ENCODE measurements around the gene C19orf73. TPM values are rescaled to one million over a fixed set of nuclear protein-coding genes. Genes with fewer than 3 reads are reported as not detected.
A peak's percentile ranks its signal among the peaks of the same experiment; 100 is the strongest.
"Not testable (repeated sequence)": the region's sequence is repeated elsewhere in the genome, so short reads cannot be mapped to it uniquely, and the experiment has no call there.

The C19orf73 gene
- polyA plus RNA-seq, 3 donors, result 0.60 to 0.76 (median 0.66) TPM

DNA sequence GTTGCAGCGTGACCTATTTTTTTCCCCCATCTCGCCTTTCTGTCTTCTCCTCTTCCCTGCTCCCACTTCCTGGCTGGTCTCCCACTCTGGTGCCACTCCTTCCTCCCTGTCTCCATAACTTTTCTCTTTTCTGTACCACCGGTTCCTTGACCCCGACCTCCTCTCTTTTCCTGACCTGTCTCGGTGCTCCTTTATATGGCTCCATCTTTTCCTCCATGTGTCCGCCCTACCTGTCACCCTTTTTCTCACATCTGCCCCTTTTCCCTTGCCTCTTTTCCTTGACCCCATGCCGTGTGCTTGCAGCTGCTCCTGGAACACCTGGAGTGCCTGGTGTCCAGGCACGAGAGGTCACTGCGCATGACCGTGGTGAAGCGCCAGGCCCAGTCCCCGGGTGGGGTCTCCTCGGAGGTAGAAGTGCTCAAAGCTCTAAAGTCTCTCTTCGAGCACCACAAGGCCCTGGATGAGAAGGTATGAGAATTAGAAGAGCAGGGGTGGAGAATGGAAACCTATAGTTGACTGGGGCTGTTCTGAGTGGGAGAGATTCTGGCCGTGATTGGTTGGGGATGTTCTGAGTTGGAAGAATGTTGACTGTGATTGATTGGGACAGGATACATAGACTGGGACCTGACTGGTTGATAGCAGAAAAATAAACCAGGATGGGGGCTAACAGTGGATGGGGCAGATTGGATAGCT is 9.7 kb upstream of the C19orf73 start:
- H4K20me1 ChIP-seq (ENCODE audit: insufficient read depth, low read length), result no peaks in the 10 kb centered on the region
- H3K4me3 ChIP-seq (replicated peaks in 1 of 3; ENCODE audit: low read depth in 2 of 3, low read length in 3 of 3), result peak overlapping the region in 1 of 3 experiments; percentile 72
- TF ChIP-seq, protein P1, sequence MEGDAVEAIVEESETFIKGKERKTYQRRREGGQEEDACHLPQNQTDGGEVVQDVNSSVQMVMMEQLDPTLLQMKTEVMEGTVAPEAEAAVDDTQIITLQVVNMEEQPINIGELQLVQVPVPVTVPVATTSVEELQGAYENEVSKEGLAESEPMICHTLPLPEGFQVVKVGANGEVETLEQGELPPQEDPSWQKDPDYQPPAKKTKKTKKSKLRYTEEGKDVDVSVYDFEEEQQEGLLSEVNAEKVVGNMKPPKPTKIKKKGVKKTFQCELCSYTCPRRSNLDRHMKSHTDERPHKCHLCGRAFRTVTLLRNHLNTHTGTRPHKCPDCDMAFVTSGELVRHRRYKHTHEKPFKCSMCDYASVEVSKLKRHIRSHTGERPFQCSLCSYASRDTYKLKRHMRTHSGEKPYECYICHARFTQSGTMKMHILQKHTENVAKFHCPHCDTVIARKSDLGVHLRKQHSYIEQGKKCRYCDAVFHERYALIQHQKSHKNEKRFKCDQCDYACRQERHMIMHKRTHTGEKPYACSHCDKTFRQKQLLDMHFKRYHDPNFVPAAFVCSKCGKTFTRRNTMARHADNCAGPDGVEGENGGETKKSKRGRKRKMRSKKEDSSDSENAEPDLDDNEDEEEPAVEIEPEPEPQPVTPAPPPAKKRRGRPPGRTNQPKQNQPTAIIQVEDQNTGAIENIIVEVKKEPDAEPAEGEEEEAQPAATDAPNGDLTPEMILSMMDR (IDR thresholded peaks at IDR 0.05), result no peak
- Mint-ChIP-seq H3K9me3 (peaks cover 14 to 31% (median 19%) of the 10 kb centered on the region in 7 donors), H3K4me1 (peaks cover 19% of the 10 kb centered on the region), H3K27ac (peak overlapping the region in 4 of 7 donors; percentile 21 to 96 (median 76)), H3K27me3 (ENCODE audit: low read depth in 3 of 3) (peaks cover 15 to 37% (median 37%) of the 10 kb centered on the region in 3 donors), H3K36me3 (no peaks in the 10 kb centered on the region), H3K4me3 (peak overlapping the region; percentile 20 to 59)
- DNase-seq, result no peak
- intact Hi-C loops (cut with micrococcal nuclease), result no loop called here
- peak overlapping the region; percentile 74 for H3K4me2 ChIP-seq (replicated peaks; ENCODE audit: extremely low read depth, low read length, poor library complexity, severe bottlenecking)
- 73% methylated on average over 14 of the region's 15 CpGs for WGBS (ENCODE audit: insufficient coverage)
- peaks cover 0 to 11% of the 10 kb centered on the region in 2 donors for H3K9me3 ChIP-seq (replicated peaks in 1 of 2; ENCODE audit: control insufficient read depth in 1 of 2, insufficient read depth in 1 of 2, low read length in 2 of 2)
- no peaks in the 10 kb centered on the region for H3K79me2 ChIP-seq (ENCODE audit: insufficient read depth, low read length)
- H3K9ac ChIP-seq (ENCODE audit: insufficient read depth, low read length, poor library complexity, severe bottlenecking), result no peak overlapping the region
- H3K27ac ChIP-seq (ENCODE audit: low read depth in 1 of 2, low read length in 2 of 2), result no peak overlapping the region
- H3K4me1 ChIP-seq (ENCODE audit: control insufficient read depth in 1 of 2, insufficient read depth in 2 of 2, low read length in 2 of 2), result peaks cover 9 to 21% of the 10 kb centered on the region in 2 donors
- no peaks in the 10 kb centered on the region for H3K36me3 ChIP-seq (replicated peaks in 1 of 2; ENCODE audit: control insufficient read depth in 1 of 2, insufficient read depth in 2 of 2, low read length in 2 of 2)
- H3K27me3 ChIP-seq (ENCODE audit: control insufficient read depth in 2 of 2, insufficient read depth in 2 of 2, low read length in 2 of 2), result peaks cover 0 to 5% of the 10 kb centered on the region in 2 donors
- no peak overlapping the region for H2AFZ ChIP-seq (ENCODE audit: insufficient read depth, low read depth, low read length, poor library complexity, severe bottlenecking)

DNA sequence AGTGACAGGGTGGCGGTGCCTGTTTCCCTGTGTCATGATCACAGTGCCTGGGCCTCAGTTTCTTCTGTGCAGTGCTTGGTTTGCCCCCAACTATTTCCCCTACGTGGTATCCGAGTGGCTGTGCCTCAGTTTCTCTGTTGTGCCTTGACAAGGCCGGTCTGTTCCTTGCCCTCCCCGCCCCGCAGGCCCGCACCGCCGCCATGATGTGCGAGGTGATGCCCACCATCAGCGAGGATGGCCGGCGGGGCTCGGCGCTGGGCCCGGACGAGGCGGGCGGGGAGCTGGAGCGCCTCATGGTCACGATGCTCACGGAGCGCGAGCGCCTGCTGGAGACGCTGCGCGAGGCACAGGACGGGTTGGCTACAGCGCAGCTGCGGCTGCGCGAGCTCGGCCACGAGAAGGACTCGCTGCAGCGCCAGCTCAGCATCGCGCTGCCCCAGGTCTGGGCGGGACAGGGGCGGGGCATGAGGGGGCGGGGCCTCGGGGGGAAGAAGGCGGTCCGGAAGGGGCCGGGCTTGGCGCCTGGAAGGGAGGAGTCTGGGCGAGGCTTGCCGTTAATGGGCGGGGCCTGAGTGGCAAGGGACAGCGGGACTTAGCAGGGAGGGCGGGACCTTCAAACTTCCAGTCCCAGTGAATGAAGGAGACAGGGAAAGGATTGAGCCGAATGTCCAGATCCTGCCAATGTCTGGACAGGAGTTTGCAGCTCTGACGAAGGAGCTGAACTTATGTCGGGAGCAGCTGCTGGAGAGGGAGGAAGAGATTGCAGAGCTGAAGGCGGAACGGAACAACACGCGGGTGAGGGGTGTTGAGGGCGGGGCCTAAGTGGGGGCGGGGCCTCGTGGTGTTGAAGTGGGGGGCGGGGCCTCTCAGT is 9.0 kb upstream of the C19orf73 start:
- Histone ChIP-seq H4K20me1 (ENCODE audit: insufficient read depth, low read length) (no peaks in the 10 kb centered on the region), H3K27ac (ENCODE audit: low read depth in 1 of 2, low read length in 2 of 2) (no peak overlapping the region), H2AFZ (ENCODE audit: insufficient read depth, low read depth, low read length, poor library complexity, severe bottlenecking) (peak overlapping the region; percentile 82), H3K4me3 (replicated peaks in 1 of 3; ENCODE audit: low read depth in 2 of 3, low read length in 3 of 3) (peak overlapping the region; percentile 31 to 72 (median 34)), H3K4me1 (ENCODE audit: control insufficient read depth in 1 of 2, insufficient read depth in 2 of 2, low read length in 2 of 2) (peaks cover 5 to 14% of the 10 kb centered on the region in 2 donors), H3K9me3 (replicated peaks in 1 of 2; ENCODE audit: control insufficient read depth in 1 of 2, insufficient read depth in 1 of 2, low read length in 2 of 2) (peaks cover 0 to 10% of the 10 kb centered on the region in 2 donors), H3K79me2 (ENCODE audit: insufficient read depth, low read length) (no peaks in the 10 kb centered on the region), H3K36me3 (replicated peaks in 1 of 2; ENCODE audit: control insufficient read depth in 1 of 2, insufficient read depth in 2 of 2, low read length in 2 of 2) (no peaks in the 10 kb centered on the region), H3K9ac (ENCODE audit: insufficient read depth, low read length, poor library complexity, severe bottlenecking) (no peak overlapping the region), H3K27me3 (ENCODE audit: control insufficient read depth in 2 of 2, insufficient read depth in 2 of 2, low read length in 2 of 2) (no peaks in the 10 kb centered on the region), H3K4me2 (replicated peaks; ENCODE audit: extremely low read depth, low read length, poor library complexity, severe bottlenecking) (peak overlapping the region; percentile 74)
- Mint-ChIP-seq H3K4me1 (peaks cover 13% of the 10 kb centered on the region), H3K36me3 (no peaks in the 10 kb centered on the region), H3K27me3 (ENCODE audit: low read depth in 3 of 3) (peaks cover 15 to 35% (median 33%) of the 10 kb centered on the region in 3 donors), H3K9me3 (peaks cover 10 to 25% (median 15%) of the 10 kb centered on the region in 7 donors), H3K27ac (peak overlapping the region; percentile 71 to 96 (median 85)), H3K4me3 (peak overlapping the region; percentile 80 to 97)
- intact Hi-C loops (cut with micrococcal nuclease), result no loop called here
- DNase-seq, result peak; percentile 94 to 96 (median 95)
- 5% methylated on average over 51 of the region's 63 CpGs for WGBS (ENCODE audit: insufficient coverage)
- TF ChIP-seq, protein P1 (IDR thresholded peaks at IDR 0.05), result no peak

DNA sequence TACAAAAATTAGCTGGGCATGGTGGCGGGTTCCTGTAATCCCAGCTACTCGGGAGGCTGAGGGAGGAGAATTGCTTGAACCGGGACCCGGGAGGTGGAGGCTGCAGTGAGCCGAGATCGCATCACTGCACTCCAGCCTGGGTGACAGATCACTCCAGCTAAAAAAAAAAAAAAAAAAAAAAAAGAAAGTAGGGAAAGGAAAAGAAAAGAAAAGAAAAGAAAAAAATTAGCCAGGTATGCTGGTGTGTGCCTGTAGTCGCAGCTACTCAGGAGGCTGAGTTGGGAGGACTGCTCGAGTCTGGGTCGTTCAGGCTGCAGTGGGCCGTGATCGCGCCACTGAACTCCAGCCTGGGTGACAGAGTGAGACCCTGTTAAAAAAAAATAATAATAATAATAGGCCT is 8.3 kb upstream of the C19orf73 start:
- whole genome bisulfite sequencing (ENCODE audit: insufficient coverage), result 95% methylated on average over 4 of the region's 12 CpGs
- Mint-ChIP-seq H3K4me1 (peaks cover 13% of the 10 kb centered on the region), H3K27me3 (ENCODE audit: low read depth in 3 of 3) (peaks cover 19 to 35% (median 34%) of the 10 kb centered on the region in 3 donors), H3K9me3 (peaks cover 10 to 31% (median 16%) of the 10 kb centered on the region in 7 donors)
- H3K4me3 Mint-ChIP-seq; H3K4me3 ChIP-seq (replicated peaks in 1 of 3; ENCODE audit: low read depth in 2 of 3, low read length in 3 of 3); H3K27ac ChIP-seq (ENCODE audit: low read depth in 1 of 2, low read length in 2 of 2); H3K9ac ChIP-seq (ENCODE audit: insufficient read depth, low read length, poor library complexity, severe bottlenecking); H3K27me3 ChIP-seq (ENCODE audit: control insufficient read depth in 2 of 2, insufficient read depth in 2 of 2, low read length in 2 of 2); H3K79me2 ChIP-seq (ENCODE audit: insufficient read depth, low read length); H2AFZ ChIP-seq (ENCODE audit: insufficient read depth, low read depth, low read length, poor library complexity, severe bottlenecking); H3K36me3 ChIP-seq (replicated peaks in 1 of 2; ENCODE audit: control insufficient read depth in 1 of 2, insufficient read depth in 2 of 2, low read length in 2 of 2); DNase-seq; H3K36me3 Mint-ChIP-seq; H3K27ac Mint-ChIP-seq; H3K4me2 ChIP-seq (replicated peaks; ENCODE audit: extremely low read depth, low read length, poor library complexity, severe bottlenecking); intact Hi-C loops (cut with micrococcal nuclease); H4K20me1 ChIP-seq (ENCODE audit: insufficient read depth, low read length): not testable (repeated sequence)
- H3K4me1 ChIP-seq (ENCODE audit: control insufficient read depth in 1 of 2, insufficient read depth in 2 of 2, low read length in 2 of 2), result peaks cover 5 to 14% of the 10 kb centered on the region in 2 donors
- H3K9me3 ChIP-seq (replicated peaks in 1 of 2; ENCODE audit: control insufficient read depth in 1 of 2, insufficient read depth in 1 of 2, low read length in 2 of 2), result peaks cover 0 to 10% of the 10 kb centered on the region in 2 donors

All from CD14-positive monocyte (primary cell).